PC-9 (cell line): ENCODE measurements around the gene CDK5. TPM values are rescaled to one million over a fixed set of nuclear protein-coding genes. Genes with fewer than 3 reads are reported as not detected.

Experiments used
- BruUV-seq: library from RNA; stranded (reverse); fragments of 400-500 nt; replicated peaks from 2 replicates; lab custom pipeline; 2021; lab: Mats Ljungman, UMichigan
- CTCF ChIA-PET: fragments of 300-600 bp; sonication (Branson Sonifier 250); formaldehyde crosslinking; loops from one replicate; lab custom pipeline; 2022; ENCODE audit warnings: antibody characterized with exemption; lab: Charles Lee
- POLR2A ChIA-PET: fragments of 300-600 bp; sonication (Branson Sonifier 250); formaldehyde crosslinking; loops from one replicate; lab custom pipeline; 2022; ENCODE audit warnings: antibody characterized with exemption; ENCODE audit not compliant: unreplicated experiment; lab: Charles Lee
- DNase-seq, 2 experiments: peaks; one replicate each; pipeline versions ENCODE4 v3.0.0 to v3.0.0-alpha.2; 2015 to 2022; ENCODE audit warnings: mixed read lengths in 1 of 2
- H2AFZ ChIP-seq: fragments of 200-600 bp; sonication (generic); 2 replicates; pipeline ENCODE4 v1.8.1; 2017; ENCODE audit warnings: antibody characterized with exemption
- H3F3A ChIP-seq: fragments of 200-600 bp; sonication (generic); 2 replicates; pipeline ENCODE4 v1.8.1; 2017; ENCODE audit warnings: antibody characterized with exemption, mild to moderate bottlenecking, low read depth; ENCODE audit not compliant: insufficient read depth
- H3K27ac ChIP-seq: fragments of 200-600 bp; sonication (generic); 2 replicates; pipeline ENCODE4 v1.6.1; 2016; ENCODE audit warnings: mixed run types
- H3K27me3 ChIP-seq: fragments of 200-600 bp; sonication (generic); 2 replicates; pipeline ENCODE4 v1.6.1; 2016; ENCODE audit warnings: low read depth, mixed run types; ENCODE audit not compliant: insufficient read depth
- H3K36me3 ChIP-seq: fragments of 200-600 bp; sonication (generic); 2 replicates; pipeline ENCODE4 v1.6.1; 2016; ENCODE audit warnings: low read depth, mixed run types
- H3K4me1 ChIP-seq: fragments of 200-600 bp; sonication (generic); replicated peaks from 2 replicates; pipeline ENCODE4 v1.6.1; 2016; ENCODE audit warnings: mixed run types; ENCODE audit not compliant: insufficient read depth
- H3K4me2 ChIP-seq: fragments of 200-600 bp; sonication (generic); 2 replicates; pipeline ENCODE4 v1.6.1; 2017; ENCODE audit warnings: mixed run types
- H3K4me3 ChIP-seq: fragments of 200-600 bp; sonication (generic); 2 replicates; pipeline ENCODE4 v1.6.1; 2016; ENCODE audit warnings: mixed run types
- H3K79me2 ChIP-seq: fragments of 200-600 bp; sonication (generic); 2 replicates; pipeline ENCODE4 v1.6.1; 2017; ENCODE audit warnings: low read depth, mixed run types
- H3K9me2 ChIP-seq: fragments of 200-600 bp; sonication (generic); 2 replicates; pipeline ENCODE4 v1.8.1; 2017; ENCODE audit warnings: mild to moderate bottlenecking; ENCODE audit not compliant: insufficient read depth
- H3K9me3 ChIP-seq: fragments of 200-600 bp; sonication (generic); 2 replicates; pipeline ENCODE4 v1.8.1; 2016; ENCODE audit warnings: low read depth; ENCODE audit not compliant: insufficient read depth
- H4K20me1 ChIP-seq: fragments of 200-600 bp; sonication (generic); 2 replicates; pipeline ENCODE4 v1.8.1; 2017; ENCODE audit not compliant: insufficient read depth
- EZH2 ChIP-seq: fragments of 200-600 bp; sonication (generic); IDR thresholded peaks from 2 replicates; pipeline ENCODE4 v1.8.0; 2017; ENCODE audit warnings: antibody characterized with exemption, low read depth
- intact Hi-C: fragments of 100-400 bp; cut with micrococcal nuclease; formaldehyde crosslinking; loops from one replicate; pipeline ENCODE4 v1.10.0; 2022; ENCODE audit not compliant: unreplicated experiment
- total RNA-seq: library from RNA; stranded (reverse); gene quantifications from 2 replicates; pipeline ENCODE4 v1.2.3, GENCODE V29; 2021
- TF ChIP-seq, protein P1 (sequence below): fragments of 200-600 bp; sonication (generic); conservative IDR thresholded peaks from 2 replicates; pipeline ENCODE4 v1.6.1; 2017; ENCODE audit warnings: mixed run types, antibody characterized with exemption, mild to moderate bottlenecking, moderate library complexity

CDK5 gene
- total RNA-seq, 1 experiment from 2014 or later, result 45.7 TPM

DNA sequence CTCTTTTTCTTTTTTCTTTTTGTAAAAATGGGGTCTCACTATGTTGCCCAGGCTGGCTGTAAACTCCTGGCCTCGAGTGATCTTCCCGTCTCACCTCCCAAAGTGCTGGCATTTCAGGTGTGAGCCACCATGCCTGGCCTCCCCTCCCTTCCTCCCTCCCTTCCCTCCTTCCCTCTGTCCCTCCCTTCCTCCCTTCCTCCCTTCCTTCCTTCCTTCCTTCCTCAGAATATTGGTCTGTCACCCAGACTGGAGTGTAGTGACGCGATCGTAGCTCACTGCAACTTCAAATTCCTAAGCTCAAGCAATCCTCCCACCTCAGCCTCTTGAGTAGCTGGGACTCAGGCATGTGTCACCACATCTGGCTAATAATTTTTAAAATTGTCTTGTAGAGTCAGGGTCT lies 37.0 kb upstream of the CDK5 start:
- no TSS peak for BruUV-seq
- intact Hi-C loops, result no loop called here
- Histone ChIP-seq H4K20me1 (peaks cover 75% of the 10 kb centered on the region), H3K27me3 (no peaks in the 10 kb centered on the region), H3K4me1 (no peaks in the 10 kb centered on the region), H3K79me2 (peaks cover 88% of the 10 kb centered on the region), H3K9me2 (no peaks in the 10 kb centered on the region), H2AFZ (no peak overlapping the region), H3K9me3 (no peaks in the 10 kb centered on the region), H3K27ac (no peak overlapping the region), H3F3A (peaks cover 13% of the 10 kb centered on the region; the same call in 1 of the 2 replicates), H3K36me3 (no peaks in the 10 kb centered on the region), H3K4me3 (no peak overlapping the region), H3K4me2 (no peak overlapping the region)
- ChIA-PET POLR2A (no interaction called here), CTCF (no interaction called here)
- TF ChIP-seq, protein P1, sequence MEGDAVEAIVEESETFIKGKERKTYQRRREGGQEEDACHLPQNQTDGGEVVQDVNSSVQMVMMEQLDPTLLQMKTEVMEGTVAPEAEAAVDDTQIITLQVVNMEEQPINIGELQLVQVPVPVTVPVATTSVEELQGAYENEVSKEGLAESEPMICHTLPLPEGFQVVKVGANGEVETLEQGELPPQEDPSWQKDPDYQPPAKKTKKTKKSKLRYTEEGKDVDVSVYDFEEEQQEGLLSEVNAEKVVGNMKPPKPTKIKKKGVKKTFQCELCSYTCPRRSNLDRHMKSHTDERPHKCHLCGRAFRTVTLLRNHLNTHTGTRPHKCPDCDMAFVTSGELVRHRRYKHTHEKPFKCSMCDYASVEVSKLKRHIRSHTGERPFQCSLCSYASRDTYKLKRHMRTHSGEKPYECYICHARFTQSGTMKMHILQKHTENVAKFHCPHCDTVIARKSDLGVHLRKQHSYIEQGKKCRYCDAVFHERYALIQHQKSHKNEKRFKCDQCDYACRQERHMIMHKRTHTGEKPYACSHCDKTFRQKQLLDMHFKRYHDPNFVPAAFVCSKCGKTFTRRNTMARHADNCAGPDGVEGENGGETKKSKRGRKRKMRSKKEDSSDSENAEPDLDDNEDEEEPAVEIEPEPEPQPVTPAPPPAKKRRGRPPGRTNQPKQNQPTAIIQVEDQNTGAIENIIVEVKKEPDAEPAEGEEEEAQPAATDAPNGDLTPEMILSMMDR, result no peak
- no peak for TF ChIP-seq EZH2
- no peak for DNase-seq

GRCh38 chr7:151093748-151094147 lies 36.1 kb upstream of the CDK5 start:
- Histone ChIP-seq H3K4me1 (peaks cover 5% of the 10 kb centered on the region; the same call in 1 of the 2 replicates), H3K4me3 (no peak overlapping the region), H3K27me3 (no peaks in the 10 kb centered on the region), H3K36me3 (no peaks in the 10 kb centered on the region), H4K20me1 (peaks cover 78% of the 10 kb centered on the region), H3K9me2 (no peaks in the 10 kb centered on the region), H2AFZ (no peak overlapping the region), H3K79me2 (peaks cover 92% of the 10 kb centered on the region), H3K27ac (no peak overlapping the region), H3K4me2 (no peak overlapping the region), H3F3A (peaks cover 13% of the 10 kb centered on the region; the same call in 1 of the 2 replicates), H3K9me3 (no peaks in the 10 kb centered on the region)
- POLR2A ChIA-PET, result no interaction called here
- no peak for DNase-seq
- no TSS peak for BruUV-seq
- TF ChIP-seq, protein P1, result no peak
- no peak for TF ChIP-seq EZH2
- intact Hi-C loops, result no loop called here
- CTCF ChIA-PET, result no interaction called here

DNA sequence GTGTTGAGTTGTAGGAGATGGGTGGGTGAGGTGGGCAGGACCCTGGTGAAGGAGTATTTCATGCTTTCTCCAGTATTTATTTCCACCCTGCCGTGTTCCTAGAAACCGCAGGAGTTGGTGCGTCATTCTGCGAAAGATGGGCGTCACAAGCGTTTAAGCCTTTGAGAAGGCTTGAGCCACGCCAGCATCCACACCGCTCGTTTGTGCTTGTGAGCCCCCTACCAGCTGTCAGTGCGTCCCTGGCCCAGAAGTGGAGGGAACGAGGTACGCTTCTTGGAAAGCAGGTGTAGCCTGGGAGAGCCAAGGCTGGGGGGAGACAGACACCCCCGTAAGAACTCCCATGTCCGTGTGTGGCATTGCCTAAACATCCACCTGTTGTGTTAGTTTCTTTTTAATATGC lies 34.3 kb upstream of the CDK5 start:
- peaks cover 16% of the 10 kb centered on the region for H3K4me1 ChIP-seq
- ChIA-PET POLR2A (no interaction called here), CTCF (no interaction called here)
- no peak for DNase-seq
- no TSS peak for BruUV-seq
- peaks cover 13% of the 10 kb centered on the region; the same call in 1 of the 2 replicates for H3F3A ChIP-seq
- intact Hi-C loops, result no loop called here
- no peak overlapping the region for H2AFZ ChIP-seq
- H3K36me3 ChIP-seq, result no peaks in the 10 kb centered on the region
- no peak overlapping the region for H3K27ac ChIP-seq
- H4K20me1 ChIP-seq, result peaks cover 78% of the 10 kb centered on the region
- no peak for TF ChIP-seq EZH2
- TF ChIP-seq, protein P1, result no peak
- H3K79me2 ChIP-seq, result peaks cover 98% of the 10 kb centered on the region
- no peak overlapping the region for H3K4me2 ChIP-seq
- H3K9me3 ChIP-seq, result no peaks in the 10 kb centered on the region
- H3K4me3 ChIP-seq, result no peak overlapping the region
- no peaks in the 10 kb centered on the region for H3K27me3 ChIP-seq
- no peaks in the 10 kb centered on the region for H3K9me2 ChIP-seq
